H1 (cell line): ENCODE measurements around the gene CCDC107. TPM values are rescaled to one million over a fixed set of nuclear protein-coding genes. Genes with fewer than 3 reads are reported as not detected.

Experiments used
- FOSL1 ChIP-seq: IDR thresholded peaks from 2 replicates; pipeline ENCODE4 v1.6.1; 2011; ENCODE audit warnings: mild to moderate bottlenecking, low read depth, low read length, moderate library complexity; ENCODE audit not compliant: insufficient read depth
- POLR2AphosphoS5 ChIP-seq: IDR thresholded peaks from 2 replicates; pipeline ENCODE4 v1.6.1; 2011; ENCODE audit warnings: low read depth, low read length
- SUZ12 ChIP-seq: fragments of 200-600 bp; sonication (generic); IDR thresholded peaks from 2 replicates; pipeline ENCODE4 v1.6.1; 2012; ENCODE audit warnings: mild to moderate bottlenecking, inconsistent platforms, low read length, moderate library complexity, mixed read lengths
- TBP ChIP-seq: IDR thresholded peaks from 2 replicates; pipeline ENCODE4 v1.6.1; 2011; ENCODE audit warnings: low read depth, low read length, improper control_type of control experiment
- polyA plus RNA-seq, 7 experiments: library from polyadenylated mRNA; depleted of rRNA in 3 of 7; stranded (reverse) in 5 of 7; unstranded in 2 of 7; fragments of >200 nt in 5 of 7; fragments of 200-250 nt in 2 of 7; gene quantifications; 1 replicate in 5 of 7; 2 replicates in 1 of 7; 4 replicates in 1 of 7; pipeline versions ENCODE4 v1.2.1 to v1.2.3, GENCODE V29; 2011 to 2013; ENCODE audit warnings: missing spikeins in 2 of 7, mixed read lengths in 2 of 7
- total RNA-seq: library from RNA; stranded (reverse); fragmentation: NEBNext Ultra II Directional; extraction: Animal tissue kit (Norgen Biotek cat#: 25700); gene quantifications from 2 replicates; pipeline ENCODE4 v1.2.1, GENCODE V29; 2021
- TF ChIP-seq, protein P1 (sequence below): fragments of 300-600 bp; sonication (generic); IDR thresholded peaks from 2 replicates; pipeline ENCODE4 v1.7.1; 2012; ENCODE audit warnings: low read length, moderate library complexity, mild to moderate bottlenecking, inconsistent platforms; ENCODE audit not compliant: insufficient replicate concordance
- TF ChIP-seq, protein P2 (sequence below): IDR thresholded peaks from 2 replicates; pipeline ENCODE4 v1.6.1; 2011; ENCODE audit warnings: low read length, improper control_type of control experiment
- TF ChIP-seq, protein P3 (sequence below): IDR thresholded peaks from 2 replicates; pipeline ENCODE4 v1.6.1; 2012; ENCODE audit warnings: inconsistent platforms

Gene CCDC107
- total and polyA plus RNA-seq, 2 of the 8 experiments (the other 6 are each of a cell fraction or from before 2014, with no cell fraction given), result 8.2 to 9.0 TPM

DNA sequence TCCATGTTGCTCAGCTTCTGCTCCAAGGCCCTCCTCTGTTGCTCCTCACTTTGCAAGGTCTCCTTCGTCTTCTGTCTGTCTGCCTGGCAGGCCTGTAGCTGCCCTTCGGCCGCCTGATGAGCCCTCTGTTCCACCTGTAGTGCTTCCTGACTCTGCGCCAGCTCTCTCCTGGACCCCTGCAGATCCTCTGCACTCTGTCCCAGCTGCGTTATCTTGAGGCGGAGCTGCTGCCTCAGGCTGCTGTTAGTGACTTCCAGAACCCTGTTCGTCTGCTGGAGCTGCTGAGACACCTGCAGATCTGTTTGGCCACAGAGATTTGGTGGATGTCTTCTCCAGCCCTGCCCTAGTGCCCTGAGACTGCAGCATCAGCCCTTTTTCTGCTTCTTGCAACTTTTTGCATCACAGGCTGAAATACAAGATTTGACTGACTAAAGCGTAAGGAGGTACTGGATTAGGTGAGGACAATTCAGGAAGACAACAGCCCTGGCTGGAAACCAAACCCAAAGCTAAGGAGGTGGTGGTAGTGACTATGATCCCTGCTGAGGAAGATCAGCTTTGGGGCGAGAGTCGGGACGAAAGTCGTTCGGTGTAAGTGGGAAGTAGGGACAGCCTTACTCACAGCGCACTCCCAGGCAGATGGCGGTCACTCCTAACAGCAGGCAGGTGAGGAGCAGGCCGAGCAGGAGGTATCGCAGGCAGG is 42.0 kb upstream of the CCDC107 start (continued):
- TF ChIP-seq, protein P1, sequence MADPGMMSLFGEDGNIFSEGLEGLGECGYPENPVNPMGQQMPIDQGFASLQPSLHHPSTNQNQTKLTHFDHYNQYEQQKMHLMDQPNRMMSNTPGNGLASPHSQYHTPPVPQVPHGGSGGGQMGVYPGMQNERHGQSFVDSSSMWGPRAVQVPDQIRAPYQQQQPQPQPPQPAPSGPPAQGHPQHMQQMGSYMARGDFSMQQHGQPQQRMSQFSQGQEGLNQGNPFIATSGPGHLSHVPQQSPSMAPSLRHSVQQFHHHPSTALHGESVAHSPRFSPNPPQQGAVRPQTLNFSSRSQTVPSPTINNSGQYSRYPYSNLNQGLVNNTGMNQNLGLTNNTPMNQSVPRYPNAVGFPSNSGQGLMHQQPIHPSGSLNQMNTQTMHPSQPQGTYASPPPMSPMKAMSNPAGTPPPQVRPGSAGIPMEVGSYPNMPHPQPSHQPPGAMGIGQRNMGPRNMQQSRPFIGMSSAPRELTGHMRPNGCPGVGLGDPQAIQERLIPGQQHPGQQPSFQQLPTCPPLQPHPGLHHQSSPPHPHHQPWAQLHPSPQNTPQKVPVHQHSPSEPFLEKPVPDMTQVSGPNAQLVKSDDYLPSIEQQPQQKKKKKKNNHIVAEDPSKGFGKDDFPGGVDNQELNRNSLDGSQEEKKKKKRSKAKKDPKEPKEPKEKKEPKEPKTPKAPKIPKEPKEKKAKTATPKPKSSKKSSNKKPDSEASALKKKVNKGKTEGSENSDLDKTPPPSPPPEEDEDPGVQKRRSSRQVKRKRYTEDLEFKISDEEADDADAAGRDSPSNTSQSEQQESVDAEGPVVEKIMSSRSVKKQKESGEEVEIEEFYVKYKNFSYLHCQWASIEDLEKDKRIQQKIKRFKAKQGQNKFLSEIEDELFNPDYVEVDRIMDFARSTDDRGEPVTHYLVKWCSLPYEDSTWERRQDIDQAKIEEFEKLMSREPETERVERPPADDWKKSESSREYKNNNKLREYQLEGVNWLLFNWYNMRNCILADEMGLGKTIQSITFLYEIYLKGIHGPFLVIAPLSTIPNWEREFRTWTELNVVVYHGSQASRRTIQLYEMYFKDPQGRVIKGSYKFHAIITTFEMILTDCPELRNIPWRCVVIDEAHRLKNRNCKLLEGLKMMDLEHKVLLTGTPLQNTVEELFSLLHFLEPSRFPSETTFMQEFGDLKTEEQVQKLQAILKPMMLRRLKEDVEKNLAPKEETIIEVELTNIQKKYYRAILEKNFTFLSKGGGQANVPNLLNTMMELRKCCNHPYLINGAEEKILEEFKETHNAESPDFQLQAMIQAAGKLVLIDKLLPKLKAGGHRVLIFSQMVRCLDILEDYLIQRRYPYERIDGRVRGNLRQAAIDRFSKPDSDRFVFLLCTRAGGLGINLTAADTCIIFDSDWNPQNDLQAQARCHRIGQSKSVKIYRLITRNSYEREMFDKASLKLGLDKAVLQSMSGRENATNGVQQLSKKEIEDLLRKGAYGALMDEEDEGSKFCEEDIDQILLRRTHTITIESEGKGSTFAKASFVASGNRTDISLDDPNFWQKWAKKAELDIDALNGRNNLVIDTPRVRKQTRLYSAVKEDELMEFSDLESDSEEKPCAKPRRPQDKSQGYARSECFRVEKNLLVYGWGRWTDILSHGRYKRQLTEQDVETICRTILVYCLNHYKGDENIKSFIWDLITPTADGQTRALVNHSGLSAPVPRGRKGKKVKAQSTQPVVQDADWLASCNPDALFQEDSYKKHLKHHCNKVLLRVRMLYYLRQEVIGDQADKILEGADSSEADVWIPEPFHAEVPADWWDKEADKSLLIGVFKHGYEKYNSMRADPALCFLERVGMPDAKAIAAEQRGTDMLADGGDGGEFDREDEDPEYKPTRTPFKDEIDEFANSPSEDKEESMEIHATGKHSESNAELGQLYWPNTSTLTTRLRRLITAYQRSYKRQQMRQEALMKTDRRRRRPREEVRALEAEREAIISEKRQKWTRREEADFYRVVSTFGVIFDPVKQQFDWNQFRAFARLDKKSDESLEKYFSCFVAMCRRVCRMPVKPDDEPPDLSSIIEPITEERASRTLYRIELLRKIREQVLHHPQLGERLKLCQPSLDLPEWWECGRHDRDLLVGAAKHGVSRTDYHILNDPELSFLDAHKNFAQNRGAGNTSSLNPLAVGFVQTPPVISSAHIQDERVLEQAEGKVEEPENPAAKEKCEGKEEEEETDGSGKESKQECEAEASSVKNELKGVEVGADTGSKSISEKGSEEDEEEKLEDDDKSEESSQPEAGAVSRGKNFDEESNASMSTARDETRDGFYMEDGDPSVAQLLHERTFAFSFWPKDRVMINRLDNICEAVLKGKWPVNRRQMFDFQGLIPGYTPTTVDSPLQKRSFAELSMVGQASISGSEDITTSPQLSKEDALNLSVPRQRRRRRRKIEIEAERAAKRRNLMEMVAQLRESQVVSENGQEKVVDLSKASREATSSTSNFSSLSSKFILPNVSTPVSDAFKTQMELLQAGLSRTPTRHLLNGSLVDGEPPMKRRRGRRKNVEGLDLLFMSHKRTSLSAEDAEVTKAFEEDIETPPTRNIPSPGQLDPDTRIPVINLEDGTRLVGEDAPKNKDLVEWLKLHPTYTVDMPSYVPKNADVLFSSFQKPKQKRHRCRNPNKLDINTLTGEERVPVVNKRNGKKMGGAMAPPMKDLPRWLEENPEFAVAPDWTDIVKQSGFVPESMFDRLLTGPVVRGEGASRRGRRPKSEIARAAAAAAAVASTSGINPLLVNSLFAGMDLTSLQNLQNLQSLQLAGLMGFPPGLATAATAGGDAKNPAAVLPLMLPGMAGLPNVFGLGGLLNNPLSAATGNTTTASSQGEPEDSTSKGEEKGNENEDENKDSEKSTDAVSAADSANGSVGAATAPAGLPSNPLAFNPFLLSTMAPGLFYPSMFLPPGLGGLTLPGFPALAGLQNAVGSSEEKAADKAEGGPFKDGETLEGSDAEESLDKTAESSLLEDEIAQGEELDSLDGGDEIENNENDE, result no peak
- no peak for TF ChIP-seq TBP
- TF ChIP-seq, protein P2, sequence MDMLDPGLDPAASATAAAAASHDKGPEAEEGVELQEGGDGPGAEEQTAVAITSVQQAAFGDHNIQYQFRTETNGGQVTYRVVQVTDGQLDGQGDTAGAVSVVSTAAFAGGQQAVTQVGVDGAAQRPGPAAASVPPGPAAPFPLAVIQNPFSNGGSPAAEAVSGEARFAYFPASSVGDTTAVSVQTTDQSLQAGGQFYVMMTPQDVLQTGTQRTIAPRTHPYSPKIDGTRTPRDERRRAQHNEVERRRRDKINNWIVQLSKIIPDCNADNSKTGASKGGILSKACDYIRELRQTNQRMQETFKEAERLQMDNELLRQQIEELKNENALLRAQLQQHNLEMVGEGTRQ, result no peak
- TF ChIP-seq POLR2AphosphoS5, result no peak; the same call in 1 of the 2 replicates
- TF ChIP-seq, protein P3, sequence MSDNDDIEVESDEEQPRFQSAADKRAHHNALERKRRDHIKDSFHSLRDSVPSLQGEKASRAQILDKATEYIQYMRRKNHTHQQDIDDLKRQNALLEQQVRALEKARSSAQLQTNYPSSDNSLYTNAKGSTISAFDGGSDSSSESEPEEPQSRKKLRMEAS, result no peak
- no peak for TF ChIP-seq SUZ12
- no peak for TF ChIP-seq FOSL1
